ENCODE measurements around the gene SLC17A9.

SLC17A9 gene

DNA sequence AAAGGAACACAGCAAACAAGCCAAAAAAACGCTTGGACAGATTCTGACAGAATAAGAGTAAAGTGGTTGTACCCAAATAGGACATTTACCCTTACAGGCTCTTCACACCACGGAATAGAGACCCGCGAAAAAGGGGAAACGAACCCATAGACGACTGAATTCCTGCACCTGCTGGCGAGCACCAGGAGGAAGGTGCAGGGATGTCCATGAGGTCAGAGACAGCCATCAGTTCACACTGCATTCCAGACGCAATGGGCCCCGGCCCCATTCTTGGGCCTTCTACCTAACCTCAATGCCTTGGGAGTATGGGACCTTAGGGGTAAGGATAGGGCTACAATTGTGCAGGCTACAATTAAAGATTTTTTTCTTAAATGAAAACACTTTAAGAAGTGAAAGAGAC lies 21.0 kb upstream of the SLC17A9 start:
- H3K9me3 ChIP-seq: no peaks in the 10 kb centered on the region
- H3K4me3 ChIP-seq: no peak overlapping the region
- peak in 1 of 2 donors; percentile 13 for DNase-seq
- intact Hi-C loops (cut with DNase I; ENCODE audit: low total_unique reads): loop anchor here (10.0 kb wide), 1 partner anchor 57 kb away; no protein-coding TSS in a partner anchor
- H3K4me1 ChIP-seq: peaks cover 0 to 60% (median 46%) of the 10 kb centered on the region in 4 donors
- H3K27ac ChIP-seq: no peak overlapping the region
- no peaks in the 10 kb centered on the region for H3K27me3 ChIP-seq
- peaks cover 0 to 5% (median 0%) of the 10 kb centered on the region in 3 donors for H3K36me3 ChIP-seq
- TF ChIP-seq, protein P1, sequence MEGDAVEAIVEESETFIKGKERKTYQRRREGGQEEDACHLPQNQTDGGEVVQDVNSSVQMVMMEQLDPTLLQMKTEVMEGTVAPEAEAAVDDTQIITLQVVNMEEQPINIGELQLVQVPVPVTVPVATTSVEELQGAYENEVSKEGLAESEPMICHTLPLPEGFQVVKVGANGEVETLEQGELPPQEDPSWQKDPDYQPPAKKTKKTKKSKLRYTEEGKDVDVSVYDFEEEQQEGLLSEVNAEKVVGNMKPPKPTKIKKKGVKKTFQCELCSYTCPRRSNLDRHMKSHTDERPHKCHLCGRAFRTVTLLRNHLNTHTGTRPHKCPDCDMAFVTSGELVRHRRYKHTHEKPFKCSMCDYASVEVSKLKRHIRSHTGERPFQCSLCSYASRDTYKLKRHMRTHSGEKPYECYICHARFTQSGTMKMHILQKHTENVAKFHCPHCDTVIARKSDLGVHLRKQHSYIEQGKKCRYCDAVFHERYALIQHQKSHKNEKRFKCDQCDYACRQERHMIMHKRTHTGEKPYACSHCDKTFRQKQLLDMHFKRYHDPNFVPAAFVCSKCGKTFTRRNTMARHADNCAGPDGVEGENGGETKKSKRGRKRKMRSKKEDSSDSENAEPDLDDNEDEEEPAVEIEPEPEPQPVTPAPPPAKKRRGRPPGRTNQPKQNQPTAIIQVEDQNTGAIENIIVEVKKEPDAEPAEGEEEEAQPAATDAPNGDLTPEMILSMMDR (IDR thresholded peaks at IDR 0.05): no peak

DNA sequence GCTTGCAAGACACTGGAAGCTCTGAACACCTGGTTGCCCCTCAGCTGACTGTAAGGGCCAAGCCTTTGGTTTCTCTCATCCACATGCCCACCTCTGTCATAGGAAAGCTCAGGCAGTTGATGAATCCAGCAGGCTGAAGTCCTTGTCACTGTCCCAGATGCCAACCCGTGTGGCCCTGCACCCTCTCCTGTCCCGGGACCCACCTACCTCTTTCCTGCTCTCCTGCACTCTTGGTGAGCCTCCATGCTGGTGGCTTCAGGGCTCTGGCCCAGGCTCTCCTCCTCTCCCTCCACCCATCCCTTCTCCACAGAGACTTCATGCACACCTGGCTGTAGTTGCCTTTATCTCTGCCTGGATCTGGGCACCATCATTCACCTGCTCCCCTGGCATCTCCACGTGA lies 18.5 kb upstream of the SLC17A9 start:
- DNase-seq: peak in 1 of 2 donors; percentile 19
- H3K4me3 ChIP-seq: no peak overlapping the region
- peaks cover 0 to 45% (median 31%) of the 10 kb centered on the region in 4 donors for H3K4me1 ChIP-seq
- peaks cover 0 to 5% (median 0%) of the 10 kb centered on the region in 3 donors for H3K36me3 ChIP-seq
- H3K27me3 ChIP-seq: no peaks in the 10 kb centered on the region
- intact Hi-C loops (cut with DNase I; ENCODE audit: low total_unique reads): loop anchor here (10.0 kb wide), 1 partner anchor 59 kb away; no protein-coding TSS in a partner anchor
- no peak overlapping the region for H3K27ac ChIP-seq
- no peaks in the 10 kb centered on the region for H3K9me3 ChIP-seq
- TF ChIP-seq, protein P1 (IDR thresholded peaks at IDR 0.05): no peak

DNA sequence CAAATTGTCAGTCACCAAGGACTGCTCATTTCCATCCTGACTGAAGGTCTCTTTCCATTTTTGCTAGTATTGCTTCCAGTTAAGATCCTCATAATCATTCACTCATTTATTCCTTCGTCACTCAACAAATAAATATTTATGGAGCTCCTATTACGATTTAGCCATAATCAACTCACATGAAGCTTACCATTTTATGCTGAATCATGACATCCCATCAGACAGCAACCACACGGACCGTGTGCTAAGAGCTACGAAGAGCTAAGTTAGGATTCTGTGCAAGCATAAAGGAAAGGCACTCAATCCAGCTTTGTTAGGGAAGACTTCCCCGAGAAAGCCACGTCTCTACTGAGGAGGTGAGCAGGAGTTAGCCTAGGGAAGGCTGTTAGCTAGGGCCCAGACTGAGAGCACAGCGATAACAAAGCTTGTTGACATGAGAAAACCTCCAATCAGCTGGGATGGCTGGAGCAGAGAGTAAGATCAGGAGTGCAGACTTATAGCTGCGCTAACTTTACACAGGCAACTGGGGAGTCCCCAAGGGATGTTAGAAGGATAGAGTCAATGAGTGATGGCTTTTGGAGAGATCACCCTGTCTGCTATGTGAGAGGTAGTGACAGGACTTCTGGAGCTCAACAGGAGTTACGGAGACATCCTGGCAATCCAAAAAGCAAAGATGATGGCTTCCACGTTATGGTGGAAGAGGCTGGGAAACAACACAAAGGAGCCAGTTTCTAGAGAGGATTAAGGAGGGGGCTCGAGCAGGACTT lies 17.1 kb upstream of the SLC17A9 start:
- peak overlapping the region in 1 of 2 donors; percentile 76 for H3K4me3 ChIP-seq
- intact Hi-C loops (cut with DNase I; ENCODE audit: low total_unique reads): loop anchor here (5.0 to 10.0 kb wide), 2 partner anchors 61 to 123 kb away; no protein-coding TSS in a partner anchor
- TF ChIP-seq, protein P1 (IDR thresholded peaks at IDR 0.05): no peak
- H3K27me3 ChIP-seq: no peaks in the 10 kb centered on the region
- H3K9me3 ChIP-seq: no peaks in the 10 kb centered on the region
- H3K4me1 ChIP-seq: peaks cover 0 to 50% (median 34%) of the 10 kb centered on the region in 4 donors
- DNase-seq: no peak
- H3K36me3 ChIP-seq: peaks cover 0 to 5% (median 0%) of the 10 kb centered on the region in 3 donors
- H3K27ac ChIP-seq: no peak overlapping the region

DNA sequence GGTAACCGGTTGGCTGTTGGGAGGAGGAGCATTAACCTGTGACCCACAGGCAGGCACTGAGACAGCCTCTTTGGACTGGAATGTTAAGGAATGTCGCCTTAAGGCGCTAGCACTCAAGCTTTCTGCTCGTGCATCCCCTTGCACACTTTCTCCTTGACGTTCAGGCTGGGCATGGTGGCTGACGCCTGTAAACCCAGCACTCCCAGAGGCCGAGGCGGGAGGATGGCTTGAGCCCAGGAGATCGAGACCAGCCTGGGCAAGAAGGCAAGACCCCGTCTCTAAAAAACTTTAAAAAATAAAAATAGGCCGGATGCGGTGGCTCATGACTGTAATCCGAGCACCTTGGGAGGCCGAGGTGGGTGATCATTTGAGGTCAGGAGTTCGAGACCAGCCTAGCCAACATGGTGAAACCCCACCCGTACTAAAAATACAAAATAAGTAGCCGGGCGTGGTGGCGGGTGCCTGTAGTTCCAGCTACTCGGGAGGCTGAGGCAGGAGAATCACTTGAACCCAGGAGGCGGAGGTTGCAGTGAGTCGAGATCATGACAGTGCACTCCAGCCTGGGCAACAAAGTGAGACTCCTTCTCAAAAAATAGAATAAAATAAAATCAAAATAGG lies 16.4 kb upstream of the SLC17A9 start:
- peak overlapping the region; percentile 76 to 87 for H3K4me3 ChIP-seq
- no peak for DNase-seq
- peaks cover 0 to 57% (median 40%) of the 10 kb centered on the region in 4 donors for H3K4me1 ChIP-seq
- H3K27me3 ChIP-seq: no peaks in the 10 kb centered on the region
- intact Hi-C loops (cut with DNase I; ENCODE audit: low total_unique reads): loop anchor here (5.0 to 10.0 kb wide), 2 partner anchors 61 to 124 kb away; no protein-coding TSS in a partner anchor
- no peaks in the 10 kb centered on the region for H3K9me3 ChIP-seq
- H3K36me3 ChIP-seq: peaks cover 0 to 9% (median 0%) of the 10 kb centered on the region in 3 donors
- TF ChIP-seq, protein P1 (IDR thresholded peaks at IDR 0.05): no peak
- no peak overlapping the region for H3K27ac ChIP-seq

DNA sequence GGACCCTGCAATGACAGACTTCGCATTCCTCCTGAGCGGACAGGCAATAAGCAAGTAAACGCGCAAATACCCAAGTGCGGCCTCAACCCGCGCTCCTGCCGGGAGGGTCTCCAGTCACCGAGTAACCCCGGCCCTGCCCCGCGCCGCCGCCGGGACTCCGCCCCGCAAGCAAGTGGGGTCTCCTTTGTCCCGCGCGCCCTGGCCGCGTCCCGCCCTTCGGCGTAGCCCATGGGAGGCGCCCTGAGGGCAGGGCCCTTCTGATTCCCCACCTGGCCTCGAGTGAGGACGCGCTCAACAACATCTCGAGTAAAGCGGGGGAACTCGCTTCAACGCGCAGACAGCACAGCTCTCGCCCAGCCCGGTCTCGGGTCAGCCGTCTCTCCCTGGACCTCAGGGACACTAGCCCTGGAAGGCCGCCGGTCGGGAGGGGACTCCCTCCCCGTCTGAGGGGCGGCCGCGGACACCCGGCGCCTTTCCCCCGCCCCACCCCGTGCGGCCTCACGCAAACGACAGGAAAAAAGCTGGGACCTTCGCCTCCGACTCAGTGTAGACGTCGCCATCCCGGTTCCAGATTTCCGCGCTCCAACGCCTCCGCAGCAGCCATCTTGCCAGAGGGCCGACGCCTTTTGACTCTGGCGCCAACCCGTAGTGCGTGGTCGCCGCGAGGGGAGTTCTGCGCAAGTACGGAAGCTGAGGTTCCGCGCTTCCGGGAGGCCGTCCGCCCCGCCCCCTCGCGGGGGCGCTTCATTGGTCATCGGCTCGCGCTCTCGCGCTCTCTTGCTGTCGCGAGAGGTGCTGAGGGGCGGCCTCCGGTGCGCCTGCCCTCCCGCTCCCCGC lies 15.0 kb upstream of the SLC17A9 start:
- Histone ChIP-seq H3K36me3 (peaks cover 0 to 22% (median 0%) of the 10 kb centered on the region in 3 donors), H3K4me3 (peak overlapping the region; percentile 76 to 87), H3K4me1 (peaks cover 0 to 67% (median 50%) of the 10 kb centered on the region in 4 donors), H3K27me3 (no peaks in the 10 kb centered on the region), H3K9me3 (no peaks in the 10 kb centered on the region), H3K27ac (peak overlapping the region; percentile 77 to 91)
- peak; percentile 95 to 98 for DNase-seq
- intact Hi-C loops (cut with DNase I; ENCODE audit: low total_unique reads): loop anchor here (5.0 to 10.0 kb wide), 2 partner anchors 63 to 125 kb away; no protein-coding TSS in a partner anchor
- TF ChIP-seq, protein P1 (IDR thresholded peaks at IDR 0.05): no peak

Data from tibial artery (tissue), 4 donors.